Osteoblast (primary cell): ENCODE data around the gene DPP4. TPM values are rescaled to one million over a fixed set of nuclear protein-coding genes. Genes with fewer than 3 reads are reported as not detected.

Experiments used
- DNase-seq: peaks from one replicate; pipeline ENCODE4 v3.0.0; 2011; ENCODE audit warnings: low spot score, mixed read lengths; ENCODE audit not compliant: insufficient read length; ENCODE audit errors: missing footprints
- H2AFZ ChIP-seq: 2 replicates; pipeline ENCODE4 v1.6.0; 2011; ENCODE audit warnings: mild to moderate bottlenecking, low read length
- H3K27ac ChIP-seq: 2 replicates; pipeline ENCODE4 v1.5.1; 2011; ENCODE audit warnings: mild to moderate bottlenecking, low read depth, low read length, moderate library complexity
- H3K27me3 ChIP-seq: 2 replicates; pipeline ENCODE4 v1.6.0; 2012; ENCODE audit warnings: mild to moderate bottlenecking, control low read depth, inconsistent platforms, low read length, moderate library complexity; ENCODE audit not compliant: insufficient read depth
- H3K36me3 ChIP-seq: 2 replicates; pipeline ENCODE4 v1.5.1; 2011; ENCODE audit warnings: mild to moderate bottlenecking, low read length, control low read depth, moderate library complexity; ENCODE audit not compliant: insufficient read depth
- H3K4me1 ChIP-seq: 2 replicates; pipeline ENCODE4 v1.5.1; 2011; ENCODE audit warnings: mild to moderate bottlenecking, low read length, control low read depth, moderate library complexity; ENCODE audit not compliant: insufficient read depth
- H3K4me2 ChIP-seq: 2 replicates; pipeline ENCODE4 v1.6.0; 2011; ENCODE audit warnings: mild to moderate bottlenecking, low read length; ENCODE audit not compliant: insufficient read depth
- H3K4me3 ChIP-seq: fragments of 200-600 bp; sonication (generic); 3 replicates; pipeline ENCODE4 v1.5.1; 2012; ENCODE audit warnings: mild to moderate bottlenecking, low read length, inconsistent platforms; ENCODE audit not compliant: insufficient read depth
- H3K79me2 ChIP-seq: 2 replicates; pipeline ENCODE4 v1.6.0; 2012; ENCODE audit warnings: mild to moderate bottlenecking, low read length, control low read depth, inconsistent platforms; ENCODE audit not compliant: insufficient read depth
- H3K9me3 ChIP-seq: 2 replicates; pipeline ENCODE4 v1.5.1; 2011; ENCODE audit warnings: low read depth, low read length, control low read depth
- H4K20me1 ChIP-seq: 2 replicates; pipeline ENCODE4 v1.6.0; 2012; ENCODE audit warnings: mild to moderate bottlenecking, low read length, control low read depth; ENCODE audit not compliant: insufficient read depth
- small RNA-seq: library from RNA; depleted of rRNA; stranded (forward); fragments of <200 nt; gene quantifications from one replicate; pipeline ENCODE3, GENCODE V24; 2012
- total RNA-seq: library from RNA; depleted of rRNA; stranded (reverse); fragments of >200 nt; gene quantifications from 2 replicates; pipeline ENCODE4 v1.2.3, GENCODE V29; 2012
- TF ChIP-seq, protein P1 (sequence below): IDR thresholded peaks from 2 replicates; pipeline ENCODE4 v1.5.1; 2011; ENCODE audit warnings: mild to moderate bottlenecking, low read depth, low read length, moderate library complexity; ENCODE audit errors: extremely low read depth

The DPP4 gene
- total RNA-seq, 1 donor, result 192 TPM

DNA sequence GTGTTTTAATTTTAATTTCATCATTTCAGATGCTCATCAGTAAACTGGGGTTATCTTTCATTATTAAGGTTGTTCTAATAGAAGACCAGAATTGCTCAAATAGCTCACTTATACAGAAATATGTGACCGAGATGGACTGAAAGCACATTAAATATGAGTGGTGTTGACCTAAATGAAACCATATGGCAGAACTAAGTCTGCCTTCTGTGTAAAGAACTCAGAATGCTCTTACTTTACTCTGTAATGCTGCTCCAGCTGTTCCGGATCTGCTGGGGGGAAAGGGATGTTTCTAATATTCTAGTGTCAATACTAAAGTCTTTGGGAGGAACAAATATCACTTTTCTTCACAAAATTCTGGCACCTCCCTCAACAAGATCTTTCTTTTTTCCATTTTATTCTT is 131.0 kb downstream of the DPP4 start:
- Histone ChIP-seq H3K27ac (no peak overlapping the region), H3K27me3 (peaks cover 10% of the 10 kb centered on the region), H3K9me3 (no peaks in the 10 kb centered on the region), H3K79me2 (no peaks in the 10 kb centered on the region), H4K20me1 (no peaks in the 10 kb centered on the region), H3K4me3 (no peak overlapping the region), H3K4me2 (no peak overlapping the region), H3K36me3 (no peaks in the 10 kb centered on the region), H3K4me1 (no peaks in the 10 kb centered on the region), H2AFZ (no peak overlapping the region)
- TF ChIP-seq, protein P1, sequence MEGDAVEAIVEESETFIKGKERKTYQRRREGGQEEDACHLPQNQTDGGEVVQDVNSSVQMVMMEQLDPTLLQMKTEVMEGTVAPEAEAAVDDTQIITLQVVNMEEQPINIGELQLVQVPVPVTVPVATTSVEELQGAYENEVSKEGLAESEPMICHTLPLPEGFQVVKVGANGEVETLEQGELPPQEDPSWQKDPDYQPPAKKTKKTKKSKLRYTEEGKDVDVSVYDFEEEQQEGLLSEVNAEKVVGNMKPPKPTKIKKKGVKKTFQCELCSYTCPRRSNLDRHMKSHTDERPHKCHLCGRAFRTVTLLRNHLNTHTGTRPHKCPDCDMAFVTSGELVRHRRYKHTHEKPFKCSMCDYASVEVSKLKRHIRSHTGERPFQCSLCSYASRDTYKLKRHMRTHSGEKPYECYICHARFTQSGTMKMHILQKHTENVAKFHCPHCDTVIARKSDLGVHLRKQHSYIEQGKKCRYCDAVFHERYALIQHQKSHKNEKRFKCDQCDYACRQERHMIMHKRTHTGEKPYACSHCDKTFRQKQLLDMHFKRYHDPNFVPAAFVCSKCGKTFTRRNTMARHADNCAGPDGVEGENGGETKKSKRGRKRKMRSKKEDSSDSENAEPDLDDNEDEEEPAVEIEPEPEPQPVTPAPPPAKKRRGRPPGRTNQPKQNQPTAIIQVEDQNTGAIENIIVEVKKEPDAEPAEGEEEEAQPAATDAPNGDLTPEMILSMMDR, result no peak
- no peak for DNase-seq

Small RNA genes lying within 50 kb of the gene (small RNA-seq; reads per million reads assigned to genes)
- not detected for gene TIMM8AP1

Other genes starting within 250 kb of the DPP4 start
- not detected in 2 replicates for gene GCG, start 78.0 kb upstream of the DPP4 start, total RNA-seq
- 464 and 582 TPM in 2 replicates for gene FAP, start 169.2 kb upstream of the DPP4 start, total RNA-seq
- 7.2 and 9.1 TPM in 2 replicates for gene IFIH1, start 244.5 kb upstream of the DPP4 start, total RNA-seq